Transverse colon (tissue), 4 donors: Measurements from ENCODE around the gene NFIC. TPM values are rescaled to one million over a fixed set of nuclear protein-coding genes. Genes with fewer than 3 reads are reported as not detected.

ENCODE experiments used
- DNase-seq: peaks from one replicate; pipeline ENCODE4 v3.0.0-alpha.2; 2019
- H3K27ac ChIP-seq, 4 donors: fragments of 200-600 bp; sonication (generic); 2 replicates each; pipeline ENCODE4 v1.5.1; 2016 to 2018; ENCODE audit warnings: inconsistent platforms in 4 of 4
- H3K27me3 ChIP-seq: fragments of 200-600 bp; sonication (generic); 2 replicates; pipeline ENCODE4 v1.5.1; 2017; ENCODE audit warnings: inconsistent platforms
- H3K36me3 ChIP-seq, 4 donors: fragments of 200-600 bp; sonication (generic); 2 replicates each; pipeline ENCODE4 v1.5.1; 2017 to 2019; ENCODE audit warnings: inconsistent platforms in 4 of 4
- H3K4me1 ChIP-seq, 4 donors: fragments of 200-600 bp; sonication (generic); 2 replicates each; pipeline ENCODE4 v1.5.1; 2017 to 2020; ENCODE audit warnings: inconsistent platforms in 4 of 4
- H3K4me3 ChIP-seq, 4 donors: fragments of 200-600 bp; sonication (generic); 1 replicate in 1 of 4; 2 replicates in 3 of 4; pipeline versions ENCODE4 v1.5.1 to v1.6.1; 2017 to 2019; ENCODE audit warnings: inconsistent platforms in 4 of 4
- H3K9me3 ChIP-seq, 2 donors: fragments of 200-600 bp; sonication (generic); 2 replicates each; pipeline ENCODE4 v1.5.1; 2017 to 2019; ENCODE audit warnings: inconsistent platforms in 2 of 2
- EP300 ChIP-seq: sonication (generic); formaldehyde crosslinking; IDR thresholded peaks from one replicate; pipeline ENCODE4 v1.6.1; 2017; ENCODE audit warnings: antibody characterized with exemption, low read depth
- POLR2A ChIP-seq: fragments of 450-650 bp; IDR thresholded peaks from one replicate; pipeline ENCODE4 v1.6.1; 2016; ENCODE audit warnings: antibody characterized with exemption, mild to moderate bottlenecking, moderate library complexity
- POLR2AphosphoS5 ChIP-seq, 3 donors: sonication (generic); formaldehyde crosslinking; IDR thresholded peaks; one replicate each; pipeline ENCODE4 v1.6.1; 2016; ENCODE audit warnings: antibody characterized with exemption in 3 of 3
- WGBS, 2 donors: methylation state at CpG; one replicate each; pipeline ENCODE4 v1.1.5; 2018; ENCODE audit warnings: low coverage in 1 of 2; 5-methylcytosine and 5-hydroxymethylcytosine counted together
- in situ Hi-C, 4 donors: fragments of 200-750 bp; cut with MboI; loops; one replicate each; pipeline versions ENCODE4 v1.15.0 to v1.15.1; 2017; ENCODE audit warnings: low sequenced_read_pairs in 3 of 4, low pct_ligation_motif_present in 1 of 4, low pct_unique_long_range_greater_than_20kb in 1 of 4
- intact Hi-C: fragments of 100-400 bp; cut with DNase I; formaldehyde crosslinking; loops from one replicate; pipeline ENCODE4 v1.15.1; 2023; ENCODE audit warnings: low total_unique reads
- total RNA-seq, 4 donors: library from RNA; depleted of rRNA; stranded (reverse); fragments of >200 nt; gene quantifications; one replicate each; pipeline ENCODE4 v1.1.0, GENCODE V29; 2016
- TF ChIP-seq, protein P1 (sequence below), 5 experiments: fragments of 200-600 bp in 3 of 5; fragments of 450-650 bp in 2 of 5; sonication (generic) in 3 of 5; IDR thresholded peaks; 1 replicate in 2 of 5; 2 replicates in 3 of 5; pipeline ENCODE4 v1.5.1; 2016 to 2017; ENCODE audit warnings: antibody characterized with exemption in 5 of 5, inconsistent platforms in 3 of 5, mild to moderate bottlenecking in 2 of 5, moderate library complexity in 1 of 5

NFIC gene
- total RNA-seq, 4 donors from 2014 or later: 39.9 to 145 (median 68.1) TPM

DNA sequence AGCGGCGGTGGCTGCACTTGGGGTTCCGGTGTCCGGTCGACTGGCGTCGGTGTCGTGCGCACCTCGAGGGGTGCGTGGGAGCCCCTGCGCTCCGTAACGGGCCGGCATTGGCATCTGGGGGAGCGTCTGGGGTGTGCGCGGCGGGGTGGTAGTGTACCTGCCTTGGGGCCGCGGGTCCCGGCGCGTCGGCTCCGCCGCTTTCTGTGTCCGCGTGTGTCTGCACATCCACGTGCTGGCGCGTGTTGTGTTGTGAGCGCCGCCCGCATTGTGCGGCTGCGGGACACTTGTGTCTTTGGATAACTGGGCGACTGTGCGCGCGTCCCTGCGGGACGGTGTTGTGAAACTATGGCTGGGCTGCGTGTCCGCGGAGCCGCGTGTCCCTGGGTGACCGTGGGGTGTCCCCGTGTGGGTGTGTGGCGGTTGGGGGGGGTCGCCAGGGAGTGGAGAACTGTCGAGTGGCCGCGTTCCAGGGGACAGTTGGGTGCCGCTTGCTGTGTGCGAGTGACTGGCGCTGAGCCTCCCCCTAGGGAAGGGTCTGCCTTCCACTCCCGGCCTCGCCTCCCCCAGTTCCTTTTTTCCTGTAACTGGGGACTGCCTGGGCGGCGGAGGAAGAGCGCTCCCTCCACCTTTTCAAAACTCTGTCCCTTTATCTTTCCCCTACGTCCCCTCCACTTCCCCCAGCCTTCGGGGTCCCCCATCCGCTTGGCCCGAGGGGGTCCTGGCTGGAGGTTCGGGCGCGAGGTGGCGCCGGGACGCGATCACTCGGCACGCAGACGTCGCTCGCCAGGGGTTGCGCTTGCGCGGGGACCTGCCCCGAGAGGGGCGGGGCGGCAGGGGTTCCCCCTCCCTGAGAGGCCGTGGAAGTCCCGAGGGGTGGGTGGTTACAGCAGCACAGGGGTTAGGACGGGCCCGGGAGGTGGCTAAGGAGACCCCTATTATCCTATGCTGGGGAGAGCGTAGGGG lies 5.7 kb upstream of the NFIC start:
- Histone ChIP-seq H3K4me1 (peaks cover 12 to 44% (median 29%) of the 10 kb centered on the region in 4 donors), H3K27ac (peak overlapping the region; percentile 82 to 100 (median 90)), H3K36me3 (no peaks in the 10 kb centered on the region), H3K4me3 (peak overlapping the region; percentile 67 to 100 (median 88)), H3K9me3 (no peaks in the 10 kb centered on the region), H3K27me3 (no peaks in the 10 kb centered on the region)
- peak; percentile 29 for TF ChIP-seq POLR2A
- peak; percentile 40 to 72 (median 69) for TF ChIP-seq POLR2AphosphoS5 (IDR thresholded peaks at IDR 0.05)
- TF ChIP-seq EP300: no peak
- in situ Hi-C loops (no loop called here), intact Hi-C loops (no loop called here)
- 1% methylated on average over 48 of the region's 90 CpGs; no CpG with 5 or more reads in 1 of the 2 donors for WGBS, 2 donors
- DNase-seq: peak; percentile 74

DNA sequence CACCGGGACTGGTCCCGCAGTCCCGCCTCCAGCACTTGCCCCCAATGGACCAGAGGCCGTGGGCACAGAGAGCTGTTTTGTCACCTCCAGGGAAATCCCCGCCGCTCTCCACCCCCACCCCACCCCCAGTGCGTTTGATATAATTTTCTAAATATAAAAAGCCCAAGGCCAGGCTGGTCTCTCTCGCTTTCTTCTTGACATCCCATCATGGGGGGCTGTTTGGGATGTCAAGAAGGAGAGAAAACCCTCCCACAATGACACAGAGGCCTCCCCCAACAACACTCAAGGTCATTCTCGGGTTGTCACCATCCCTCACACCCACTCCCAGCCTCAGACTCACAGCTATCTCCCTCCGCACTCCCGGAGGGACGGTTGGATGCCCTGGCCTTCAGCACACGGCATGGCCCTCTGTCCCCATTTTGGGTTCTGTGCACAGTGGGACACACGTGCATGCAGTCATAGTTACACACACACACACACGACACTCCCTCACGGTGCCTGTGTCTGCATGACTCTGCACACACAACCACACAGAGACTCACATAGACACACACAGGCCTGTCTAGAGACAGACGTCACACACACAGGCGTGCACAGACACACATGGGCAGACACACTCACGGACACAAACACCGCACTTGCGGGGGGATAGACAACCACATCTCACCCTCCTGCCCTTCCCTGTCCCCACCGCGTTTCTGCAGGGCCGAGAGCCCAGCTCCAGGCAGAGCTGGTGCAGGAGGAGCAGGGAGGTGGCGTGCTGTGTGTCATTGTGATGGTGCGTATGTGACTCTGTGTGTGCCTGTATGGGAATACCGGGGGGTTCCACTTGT lies 4.8 kb upstream of the NFIC start:
- peak overlapping the region; percentile 82 to 100 (median 90) for H3K27ac ChIP-seq
- no peak for DNase-seq
- intact Hi-C loops: no loop called here
- in situ Hi-C loops: no loop called here
- TF ChIP-seq POLR2A: no peak
- peak in 1 of 3 donors; percentile 6 for TF ChIP-seq POLR2AphosphoS5 (IDR thresholded peaks at IDR 0.05)
- no peaks in the 10 kb centered on the region for H3K36me3 ChIP-seq
- H3K9me3 ChIP-seq: no peaks in the 10 kb centered on the region
- peaks cover 12 to 48% (median 32%) of the 10 kb centered on the region in 4 donors for H3K4me1 ChIP-seq
- WGBS, 2 donors: 40% methylated on average over 26 of the region's 27 CpGs; no CpG with 5 or more reads in 1 of the 2 donors
- no peaks in the 10 kb centered on the region for H3K27me3 ChIP-seq
- H3K4me3 ChIP-seq: peak overlapping the region; percentile 67 to 100 (median 88)

DNA sequence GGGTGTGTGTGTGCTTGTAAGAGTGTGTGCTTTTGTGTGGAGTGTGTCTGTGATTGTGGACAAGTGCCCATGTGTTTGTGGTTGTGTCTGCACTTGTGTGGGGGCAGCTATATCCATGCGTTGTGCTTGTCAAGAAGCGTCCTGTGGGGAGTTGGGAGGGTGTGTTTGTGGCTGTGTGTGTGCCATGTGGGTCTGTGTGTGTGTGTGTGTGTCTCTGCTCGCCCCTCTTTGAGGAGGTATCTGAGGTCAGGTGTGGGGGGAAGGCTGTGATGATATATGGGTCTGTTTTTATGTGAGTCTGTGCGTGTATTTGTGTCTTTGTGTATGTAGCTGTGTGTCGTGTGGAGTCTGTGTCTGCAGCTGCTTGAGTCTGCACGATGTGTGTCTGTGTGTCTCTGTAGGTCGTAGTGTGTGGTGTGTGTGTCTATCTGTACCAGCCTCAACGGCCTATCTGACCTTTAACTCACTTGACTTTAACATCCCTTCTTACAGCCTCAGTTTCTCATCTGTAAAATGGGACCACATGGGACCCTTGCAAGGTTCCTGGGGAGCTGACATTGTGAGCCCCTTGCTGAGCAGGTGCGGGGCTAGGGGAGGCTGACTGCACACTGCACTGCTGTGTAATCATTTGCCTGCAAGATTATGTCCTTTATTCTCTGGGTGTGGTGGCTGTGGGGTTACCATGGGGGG lies 4.0 kb upstream of the NFIC start:
- H3K36me3 ChIP-seq: no peaks in the 10 kb centered on the region
- no peaks in the 10 kb centered on the region for H3K27me3 ChIP-seq
- WGBS, 2 donors: 52% methylated on average over 9 of the region's 9 CpGs; no CpG with 5 or more reads in 1 of the 2 donors
- no peak for DNase-seq
- intact Hi-C loops: no loop called here
- TF ChIP-seq, protein P1, sequence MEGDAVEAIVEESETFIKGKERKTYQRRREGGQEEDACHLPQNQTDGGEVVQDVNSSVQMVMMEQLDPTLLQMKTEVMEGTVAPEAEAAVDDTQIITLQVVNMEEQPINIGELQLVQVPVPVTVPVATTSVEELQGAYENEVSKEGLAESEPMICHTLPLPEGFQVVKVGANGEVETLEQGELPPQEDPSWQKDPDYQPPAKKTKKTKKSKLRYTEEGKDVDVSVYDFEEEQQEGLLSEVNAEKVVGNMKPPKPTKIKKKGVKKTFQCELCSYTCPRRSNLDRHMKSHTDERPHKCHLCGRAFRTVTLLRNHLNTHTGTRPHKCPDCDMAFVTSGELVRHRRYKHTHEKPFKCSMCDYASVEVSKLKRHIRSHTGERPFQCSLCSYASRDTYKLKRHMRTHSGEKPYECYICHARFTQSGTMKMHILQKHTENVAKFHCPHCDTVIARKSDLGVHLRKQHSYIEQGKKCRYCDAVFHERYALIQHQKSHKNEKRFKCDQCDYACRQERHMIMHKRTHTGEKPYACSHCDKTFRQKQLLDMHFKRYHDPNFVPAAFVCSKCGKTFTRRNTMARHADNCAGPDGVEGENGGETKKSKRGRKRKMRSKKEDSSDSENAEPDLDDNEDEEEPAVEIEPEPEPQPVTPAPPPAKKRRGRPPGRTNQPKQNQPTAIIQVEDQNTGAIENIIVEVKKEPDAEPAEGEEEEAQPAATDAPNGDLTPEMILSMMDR (IDR thresholded peaks at IDR 0.05): no peak
- no peak for TF ChIP-seq POLR2AphosphoS5 (IDR thresholded peaks at IDR 0.05)
- H3K4me3 ChIP-seq: no peak overlapping the region
- in situ Hi-C loops: no loop called here
- H3K9me3 ChIP-seq: no peaks in the 10 kb centered on the region
- peaks cover 12 to 53% (median 33%) of the 10 kb centered on the region in 4 donors for H3K4me1 ChIP-seq
- H3K27ac ChIP-seq: peak overlapping the region; percentile 82 to 100 (median 90)

DNA sequence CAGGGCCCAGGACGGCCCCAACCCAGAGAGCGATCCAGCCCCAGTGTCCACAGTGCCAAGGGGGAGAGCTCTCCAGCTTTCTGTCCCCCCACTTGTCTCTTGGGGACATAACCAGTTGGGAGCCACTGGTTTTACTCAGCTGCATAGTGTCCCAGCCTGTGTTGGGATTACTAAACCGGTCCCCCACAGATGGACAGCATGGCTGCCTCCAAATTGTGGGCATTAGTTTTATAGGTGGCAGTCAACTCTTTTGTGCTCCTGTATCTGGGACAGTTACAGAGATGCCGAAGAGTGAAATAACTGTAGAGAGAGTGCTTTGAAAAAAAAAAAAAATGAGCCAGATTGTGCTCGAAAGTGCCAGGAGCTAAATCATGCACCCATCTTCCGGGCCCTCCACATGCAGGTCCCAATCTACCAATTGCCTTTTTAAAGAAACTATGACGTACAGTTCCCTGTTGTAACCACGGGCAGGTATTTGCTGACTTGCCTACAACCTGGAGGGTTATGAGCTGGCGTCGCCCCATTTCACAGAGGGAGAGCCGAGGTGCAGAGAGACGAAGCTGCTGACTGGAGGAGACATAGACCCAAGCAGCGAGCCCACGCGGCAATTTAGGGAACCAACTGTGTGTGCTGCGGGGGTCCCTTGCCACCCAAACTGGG lies 2.4 kb upstream of the NFIC start:
- 72 to 80% methylated on average over 1 to 13 of the region's 16 CpGs for WGBS, 2 donors
- TF ChIP-seq POLR2A (no peak), POLR2AphosphoS5 (IDR thresholded peaks at IDR 0.05) (no peak), EP300 (no peak)
- TF ChIP-seq, protein P1 (IDR thresholded peaks at IDR 0.05): no peak
- intact Hi-C loops: no loop called here
- no peak overlapping the region for H3K4me3 ChIP-seq
- in situ Hi-C loops: no loop called here
- no peak for DNase-seq
- H3K9me3 ChIP-seq: no peaks in the 10 kb centered on the region
- H3K27me3 ChIP-seq: no peaks in the 10 kb centered on the region
- H3K4me1 ChIP-seq: peaks cover 7 to 56% (median 29%) of the 10 kb centered on the region in 4 donors
- peak overlapping the region; percentile 94 to 100 (median 97) for H3K27ac ChIP-seq
- no peaks in the 10 kb centered on the region for H3K36me3 ChIP-seq
